ENCODE data around the gene C11orf86.
"Not testable (repeated sequence)": the region's sequence is repeated elsewhere in the genome, so short reads cannot be mapped to it uniquely, and the experiment has no call there.

The C11orf86 gene

GRCh38 chr11:66987158-66987620 lies 12.1 kb downstream of the C11orf86 start:
- no peak for TF ChIP-seq Cebpa-rat (IDR thresholded peaks at IDR 0.05)
- H3K4me2 ChIP-seq = peak overlapping the region; percentile 67

GRCh38 chr11:66987924-66988637 lies 13.0 kb downstream of the C11orf86 start:
- Histone ChIP-seq H3K9me3 (no peaks in the 10 kb centered on the region), H3K9ac (no peak overlapping the region), H3K4me1 (peaks cover 50% of the 10 kb centered on the region), H3K36me3 (no peaks in the 10 kb centered on the region), H3K27me3 (no peaks in the 10 kb centered on the region), H3K4me2 (peak overlapping the region; percentile 67), H3K27ac (peak overlapping the region; percentile 25; the same call in 1 of the 2 replicates), H4K20me1 (no peaks in the 10 kb centered on the region), H3K4me3 (no peak overlapping the region)
- no peak for TF ChIP-seq Cebpa-rat (IDR thresholded peaks at IDR 0.05)

More at GRCh38 chr11:66987158-66987620, 12.1 kb downstream of the C11orf86 start:
- H3K9me3 ChIP-seq = no peaks in the 10 kb centered on the region
- no peak overlapping the region for H3K4me3 ChIP-seq
- H3K36me3 ChIP-seq = no peaks in the 10 kb centered on the region
- no peaks in the 10 kb centered on the region for H3K27me3 ChIP-seq
- peaks cover 59% of the 10 kb centered on the region for H3K4me1 ChIP-seq
- no peak overlapping the region for H3K9ac ChIP-seq
- H3K27ac ChIP-seq = peak overlapping the region; percentile 25; the same call in 1 of the 2 replicates
- H4K20me1 ChIP-seq = no peaks in the 10 kb centered on the region

GRCh38 chr11:66988741-66989140 lies 13.6 kb downstream of the C11orf86 start:
- not testable (repeated sequence) for H4K20me1 ChIP-seq, H3K9me3 ChIP-seq, H3K27me3 ChIP-seq, H3K27ac ChIP-seq, H3K4me2 ChIP-seq, H3K9ac ChIP-seq, H3K36me3 ChIP-seq, H3K4me3 ChIP-seq
- peaks cover 44% of the 10 kb centered on the region for H3K4me1 ChIP-seq

- not testable (repeated sequence) for H3K9me3 ChIP-seq, H4K20me1 ChIP-seq, H3K4me3 ChIP-seq, H3K27ac ChIP-seq, H3K36me3 ChIP-seq, H3K9ac ChIP-seq, H3K4me2 ChIP-seq, H3K27me3 ChIP-seq
- peaks cover 38% of the 10 kb centered on the region for H3K4me1 ChIP-seq
These were observed 14.3 kb downstream of the C11orf86 start for GRCh38 chr11:66989360-66989759.

- TF ChIP-seq Cebpa-rat (IDR thresholded peaks at IDR 0.05) = no peak
- H3K9me3 ChIP-seq = no peaks in the 10 kb centered on the region
- H3K4me1 ChIP-seq = peaks cover 11% of the 10 kb centered on the region
- no peak overlapping the region for H3K4me3 ChIP-seq
- H3K27me3 ChIP-seq = no peaks in the 10 kb centered on the region
- no peaks in the 10 kb centered on the region for H3K36me3 ChIP-seq
- no peak overlapping the region for H3K27ac ChIP-seq
- no peak overlapping the region for H3K4me2 ChIP-seq
- no peaks in the 10 kb centered on the region for H4K20me1 ChIP-seq
- H3K9ac ChIP-seq = no peak overlapping the region
These were observed 16.9 kb downstream of the C11orf86 start for GRCh38 chr11:66992041-66992440.

GRCh38 chr11:66996609-66997273 lies 21.6 kb downstream of the C11orf86 start:
- Histone ChIP-seq H3K9ac (no peak overlapping the region), H3K9me3 (no peaks in the 10 kb centered on the region), H3K27me3 (no peaks in the 10 kb centered on the region), H4K20me1 (no peaks in the 10 kb centered on the region), H3K4me3 (no peak overlapping the region), H3K4me1 (no peaks in the 10 kb centered on the region), H3K27ac (no peak overlapping the region), H3K36me3 (no peaks in the 10 kb centered on the region), H3K4me2 (no peak overlapping the region)
- TF ChIP-seq Cebpa-rat (IDR thresholded peaks at IDR 0.05) = no peak

- Histone ChIP-seq H4K20me1 (no peaks in the 10 kb centered on the region), H3K9ac (no peak overlapping the region), H3K36me3 (no peaks in the 10 kb centered on the region), H3K4me3 (no peak overlapping the region), H3K4me1 (no peaks in the 10 kb centered on the region), H3K27me3 (no peaks in the 10 kb centered on the region), H3K27ac (no peak overlapping the region), H3K9me3 (no peaks in the 10 kb centered on the region), H3K4me2 (no peak overlapping the region)
- no peak for TF ChIP-seq Cebpa-rat (IDR thresholded peaks at IDR 0.05)
These were observed 24.5 kb downstream of the C11orf86 start for GRCh38 chr11:66999555-66999954.

GRCh38 chr11:67001332-67001731 lies 26.2 kb downstream of the C11orf86 start:
- Histone ChIP-seq H3K36me3 (no peaks in the 10 kb centered on the region), H3K27ac (no peak overlapping the region), H3K9ac (no peak overlapping the region), H3K4me2 (no peak overlapping the region), H3K4me1 (no peaks in the 10 kb centered on the region), H3K27me3 (no peaks in the 10 kb centered on the region), H4K20me1 (no peaks in the 10 kb centered on the region), H3K9me3 (no peaks in the 10 kb centered on the region), H3K4me3 (no peak overlapping the region)
- no peak for TF ChIP-seq Cebpa-rat (IDR thresholded peaks at IDR 0.05)

- TF ChIP-seq Cebpa-rat (IDR thresholded peaks at IDR 0.05) = no peak
- no peak overlapping the region for H3K27ac ChIP-seq
- no peaks in the 10 kb centered on the region for H4K20me1 ChIP-seq
- no peak overlapping the region for H3K4me3 ChIP-seq
- H3K4me1 ChIP-seq = no peaks in the 10 kb centered on the region
- H3K36me3 ChIP-seq = no peaks in the 10 kb centered on the region
- no peak overlapping the region for H3K4me2 ChIP-seq
- H3K9me3 ChIP-seq = no peaks in the 10 kb centered on the region
- H3K27me3 ChIP-seq = no peaks in the 10 kb centered on the region
- H3K9ac ChIP-seq = no peak overlapping the region
These were observed 27.3 kb downstream of the C11orf86 start for GRCh38 chr11:67002297-67002913.

GRCh38 chr11:67002921-67003411 lies 27.9 kb downstream of the C11orf86 start:
- Histone ChIP-seq H3K27ac (no peak overlapping the region), H3K27me3 (no peaks in the 10 kb centered on the region), H3K4me1 (no peaks in the 10 kb centered on the region), H3K9me3 (no peaks in the 10 kb centered on the region), H3K4me3 (no peak overlapping the region), H4K20me1 (no peaks in the 10 kb centered on the region), H3K9ac (no peak overlapping the region), H3K4me2 (no peak overlapping the region), H3K36me3 (no peaks in the 10 kb centered on the region)
- no peak for TF ChIP-seq Cebpa-rat (IDR thresholded peaks at IDR 0.05)

GRCh38 chr11:67005200-67005599 lies 30.1 kb downstream of the C11orf86 start:
- H3K9ac ChIP-seq, H4K20me1 ChIP-seq, H3K9me3 ChIP-seq, H3K36me3 ChIP-seq, H3K4me1 ChIP-seq, H3K27me3 ChIP-seq, H3K4me2 ChIP-seq, H3K4me3 ChIP-seq, H3K27ac ChIP-seq: not testable (repeated sequence)

Data from BLaER1 (cell line).